ENCODE data around the gene CENPN.

CENPN gene

GRCh38 chr16:80991792-80992430, 15.1 kb upstream of the CENPN start:
- Mint-ChIP-seq H3K9me3 (no peaks in the 10 kb centered on the region), H3K27me3 (ENCODE audit: low read depth) (no peaks in the 10 kb centered on the region), H3K27ac (no peak overlapping the region), H3K4me1 (peaks cover 24% of the 10 kb centered on the region), H3K36me3 (ENCODE audit: low read depth) (peaks cover 25% of the 10 kb centered on the region), H3K4me3 (no peak overlapping the region)
- TF ChIP-seq CTCF (IDR thresholded peaks at IDR 0.05; ENCODE audit: unreplicated experiment in 3 of 3) = no peak

GRCh38 chr16:80992676-80993293, 14.2 kb upstream of the CENPN start:
- Mint-ChIP-seq H3K4me3 (no peak overlapping the region), H3K27me3 (ENCODE audit: low read depth) (no peaks in the 10 kb centered on the region), H3K27ac (peak overlapping the region in 1 of 3 experiments; percentile 4), H3K36me3 (ENCODE audit: low read depth) (peaks cover 24% of the 10 kb centered on the region), H3K9me3 (no peaks in the 10 kb centered on the region), H3K4me1 (peaks cover 31% of the 10 kb centered on the region)
- no peak for TF ChIP-seq CTCF (IDR thresholded peaks at IDR 0.05; ENCODE audit: unreplicated experiment in 3 of 3)

GRCh38 chr16:80993307-80993706, 13.7 kb upstream of the CENPN start:
- Mint-ChIP-seq H3K27ac (peak overlapping the region in 1 of 3 experiments; percentile 4), H3K9me3 (no peaks in the 10 kb centered on the region), H3K27me3 (ENCODE audit: low read depth) (no peaks in the 10 kb centered on the region), H3K4me1 (peaks cover 31% of the 10 kb centered on the region), H3K36me3 (ENCODE audit: low read depth) (peaks cover 24% of the 10 kb centered on the region), H3K4me3 (no peak overlapping the region)
- no peak for TF ChIP-seq CTCF (IDR thresholded peaks at IDR 0.05; ENCODE audit: unreplicated experiment in 3 of 3)

GRCh38 chr16:80993834-80994233, 13.2 kb upstream of the CENPN start:
- no peaks in the 10 kb centered on the region for H3K27me3 Mint-ChIP-seq (ENCODE audit: low read depth)
- H3K4me3 Mint-ChIP-seq = no peak overlapping the region
- H3K36me3 Mint-ChIP-seq (ENCODE audit: low read depth) = peaks cover 24% of the 10 kb centered on the region
- peaks cover 32% of the 10 kb centered on the region for H3K4me1 Mint-ChIP-seq
- no peaks in the 10 kb centered on the region for H3K9me3 Mint-ChIP-seq
- no peak for TF ChIP-seq CTCF (IDR thresholded peaks at IDR 0.05; ENCODE audit: unreplicated experiment in 3 of 3)
- peak overlapping the region in 2 of 3 experiments; percentile 17 to 47 for H3K27ac Mint-ChIP-seq

GRCh38 chr16:80994451-80994850, 12.6 kb upstream of the CENPN start:
- Mint-ChIP-seq H3K9me3 (no peaks in the 10 kb centered on the region), H3K27me3 (ENCODE audit: low read depth) (no peaks in the 10 kb centered on the region), H3K27ac (peak overlapping the region in 1 of 3 experiments; percentile 47), H3K4me3 (no peak overlapping the region), H3K36me3 (ENCODE audit: low read depth) (peaks cover 27% of the 10 kb centered on the region), H3K4me1 (peaks cover 36% of the 10 kb centered on the region)
- no peak for TF ChIP-seq CTCF (IDR thresholded peaks at IDR 0.05; ENCODE audit: unreplicated experiment in 3 of 3)

- Mint-ChIP-seq H3K36me3 (ENCODE audit: low read depth) (peaks cover 22% of the 10 kb centered on the region), H3K27ac (peak overlapping the region; percentile 90 to 95 (median 90)), H3K27me3 (ENCODE audit: low read depth) (no peaks in the 10 kb centered on the region), H3K4me3 (peak overlapping the region; percentile 16 to 62 (median 60)), H3K9me3 (no peaks in the 10 kb centered on the region), H3K4me1 (peaks cover 36% of the 10 kb centered on the region)
- no peak for TF ChIP-seq CTCF (IDR thresholded peaks at IDR 0.05; ENCODE audit: unreplicated experiment in 3 of 3)
Measured at GRCh38 chr16:80996688-80997138, 10.3 kb upstream of the CENPN start.

Measured in nephron (organoid).